Stimulated activated CD8-positive, alpha-beta memory T cell treated with anti-CD3 and anti-CD28 coated beads, Interleukin-2, amount 100 ng/mL, for 48 hours (primary cell): ENCODE results near the gene ACTN4.

Source experiments
- DNase-seq, 2 donors: peaks; one replicate each; pipeline ENCODE4 v3.0.0-alpha.2; 2020; ENCODE audit warnings: low read depth in 2 of 2

Gene ACTN4

DNA sequence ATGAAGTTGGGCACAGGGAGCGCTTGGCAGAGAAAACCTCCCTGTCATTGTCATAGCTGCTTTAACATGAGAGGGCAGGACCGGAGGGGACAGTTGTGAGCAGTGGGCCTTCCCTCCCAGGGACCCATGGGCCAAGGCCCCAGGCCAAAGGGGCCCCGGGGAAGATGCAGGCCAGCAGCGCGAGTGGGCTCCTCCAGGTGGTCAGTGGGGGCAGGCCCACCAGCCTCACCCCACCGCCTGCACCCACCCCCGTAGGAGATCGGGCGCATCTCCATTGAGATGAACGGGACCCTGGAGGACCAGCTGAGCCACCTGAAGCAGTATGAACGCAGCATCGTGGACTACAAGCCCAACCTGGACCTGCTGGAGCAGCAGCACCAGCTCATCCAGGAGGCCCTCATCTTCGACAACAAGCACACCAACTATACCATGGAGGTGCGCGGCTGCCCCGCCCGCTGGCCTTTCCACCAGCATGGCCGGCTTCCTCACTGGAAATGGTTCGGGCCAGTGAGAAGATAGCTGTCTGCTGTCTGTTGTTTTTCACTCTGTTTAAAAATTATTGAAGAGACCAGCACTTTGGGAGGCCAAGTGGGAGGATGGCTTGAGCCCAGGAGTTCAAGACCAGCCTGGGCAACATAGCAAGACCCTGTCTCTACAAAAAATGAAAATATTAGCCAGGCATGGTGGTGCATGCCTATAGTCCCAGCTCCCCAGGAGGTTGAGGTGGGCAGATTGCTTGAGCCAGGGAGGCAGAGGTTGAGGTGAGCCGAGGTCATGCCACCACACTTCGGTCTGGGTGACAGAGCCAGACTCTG, 78.2 kb downstream of the ACTN4 start:
- DNase-seq, result no peak

GRCh38 chr19:38726284-38726673, 78.8 kb downstream of the ACTN4 start:
- DNase-seq, result no peak

- no peak for DNase-seq
Observed at GRCh38 chr19:38726761-38727301, 79.4 kb downstream of the ACTN4 start.

GRCh38 chr19:38727306-38727867, 79.9 kb downstream of the ACTN4 start:
- no peak for DNase-seq

- no peak for DNase-seq
Observed at GRCh38 chr19:38727868-38728660, 80.6 kb downstream of the ACTN4 start.

- no peak for DNase-seq
Observed at GRCh38 chr19:38728752-38729541, 81.5 kb downstream of the ACTN4 start.

- DNase-seq, result peak; percentile 76 to 78
Observed at GRCh38 chr19:38729653-38730469, 82.4 kb downstream of the ACTN4 start.

DNA sequence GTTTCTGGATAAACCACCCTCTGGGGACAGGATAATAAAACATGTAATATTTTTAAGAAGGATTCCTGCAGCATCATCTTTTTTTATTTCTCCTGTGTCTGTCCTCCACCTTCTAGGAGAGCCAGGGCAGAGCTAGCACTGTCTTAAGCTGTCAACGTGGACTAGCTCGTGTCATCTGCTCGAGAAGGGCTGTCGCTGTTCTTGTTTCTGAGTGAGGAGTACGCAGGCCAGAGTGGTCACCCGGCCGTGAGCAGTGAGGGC, 83.0 kb downstream of the ACTN4 start:
- no peak for DNase-seq

- no peak for DNase-seq
Observed at GRCh38 chr19:38730731-38731589, 83.5 kb downstream of the ACTN4 start.

- DNase-seq, result no peak
Observed at GRCh38 chr19:38731654-38732301, 84.3 kb downstream of the ACTN4 start.

DNA sequence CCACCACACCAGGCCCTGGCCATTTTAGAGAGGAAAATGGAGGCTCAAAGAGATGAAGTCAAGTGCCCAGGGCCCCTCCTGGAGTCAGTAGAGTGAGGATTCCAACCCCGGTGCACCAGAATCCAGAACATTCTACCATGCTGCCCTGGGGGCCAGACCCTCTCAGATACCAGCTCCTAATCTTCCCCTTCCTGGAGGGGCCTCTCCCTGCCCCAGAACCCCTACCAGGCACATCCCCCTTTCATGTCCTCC, 85.7 kb downstream of the ACTN4 start:
- DNase-seq, result no peak

- DNase-seq, result no peak
Observed at GRCh38 chr19:38733493-38734175, 86.2 kb downstream of the ACTN4 start.

DNA sequence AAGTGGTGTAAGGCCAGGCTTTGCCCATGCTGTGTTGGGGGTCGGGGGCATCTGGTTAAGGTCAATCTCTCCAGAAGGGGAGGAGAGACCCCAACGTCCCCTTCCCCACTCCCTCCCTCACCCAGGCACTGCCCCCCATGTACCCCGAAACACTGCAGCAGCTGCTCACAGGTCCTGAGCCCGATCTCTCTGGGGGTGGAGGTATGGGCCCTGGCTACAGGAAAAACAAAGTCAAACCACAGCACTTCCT, 86.7 kb downstream of the ACTN4 start:
- no peak for DNase-seq

- no peak for DNase-seq
Observed at GRCh38 chr19:38734426-38735256, 87.2 kb downstream of the ACTN4 start.

GRCh38 chr19:38735257-38735686, 87.8 kb downstream of the ACTN4 start:
- DNase-seq, result no peak

DNA sequence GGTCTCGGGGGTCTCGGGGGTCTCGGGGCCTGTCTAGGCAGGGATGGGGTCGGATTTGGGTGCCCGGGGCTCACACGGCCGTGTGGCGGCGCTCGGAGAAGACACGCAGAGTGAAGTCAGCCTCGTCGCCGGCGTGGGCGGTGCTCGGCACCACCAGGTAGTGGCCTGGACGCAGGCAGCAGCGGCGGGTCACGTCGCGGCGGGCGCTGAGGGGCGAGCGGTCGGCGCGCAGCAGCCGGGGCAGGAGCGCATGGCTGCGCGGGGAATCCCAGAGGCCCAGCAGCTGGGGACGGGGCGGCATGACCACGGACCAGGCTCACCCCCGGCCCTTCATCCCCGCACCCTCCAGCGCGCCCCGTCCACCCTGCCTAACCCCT, 88.6 kb downstream of the ACTN4 start:
- DNase-seq, result peak; percentile 43 to 52

DNA sequence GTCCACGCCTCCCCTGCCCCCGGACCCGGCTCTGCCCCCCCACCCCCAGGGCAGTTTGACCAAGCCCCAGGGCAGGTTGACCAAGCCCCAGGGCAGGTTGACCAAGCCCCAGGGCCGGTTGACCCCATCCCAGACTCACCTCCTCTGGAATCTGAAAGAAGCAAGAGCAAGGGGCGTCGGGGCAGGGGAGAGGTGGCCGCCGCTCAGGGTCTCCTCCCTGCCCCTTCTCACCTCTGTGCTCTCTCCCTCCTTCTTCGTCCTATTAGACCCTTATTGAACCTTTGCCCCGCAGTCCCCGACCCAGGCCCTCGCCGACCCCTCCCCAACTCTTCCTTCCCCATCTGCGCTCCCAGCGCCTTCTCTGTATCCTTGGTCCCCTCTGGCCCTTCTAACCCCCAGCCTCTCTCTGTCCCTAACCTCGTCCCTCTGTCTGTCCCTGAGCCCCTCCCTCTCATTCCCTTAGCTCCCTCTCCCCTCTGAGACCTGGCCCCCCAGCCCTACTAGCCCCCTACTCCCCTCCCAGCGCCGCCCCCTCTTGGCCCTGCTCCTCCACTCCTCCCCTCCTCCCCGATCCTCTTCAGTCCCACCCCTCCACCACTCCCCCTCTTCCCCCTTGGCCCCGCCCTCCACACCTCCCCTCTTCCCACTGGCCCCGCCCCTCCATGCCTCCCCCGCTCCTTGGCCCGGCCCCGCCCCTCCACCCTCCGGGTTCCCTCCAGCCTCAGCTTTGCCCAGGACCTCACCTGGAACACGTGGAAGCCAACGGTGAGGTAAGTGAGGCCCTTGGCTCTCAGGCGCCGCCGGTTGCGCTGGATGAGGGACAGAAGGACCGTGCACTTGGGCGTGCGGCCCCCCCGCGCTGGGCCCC, 89.2 kb downstream of the ACTN4 start:
- DNase-seq, result peak in 1 of 2 donors; percentile 75
